SJSA1 (cell line): ENCODE measurements around the gene ZFP92. TPM values are rescaled to one million over a fixed set of nuclear protein-coding genes. Genes with fewer than 3 reads are reported as not detected.

Experiments
- DNase-seq, 2 experiments: peaks; one replicate each; pipeline ENCODE4 v3.0.0-alpha.2; 2015 to 2020; ENCODE audit warnings: low spot score in 2 of 2, low read depth in 1 of 2
- H3K27ac ChIP-seq: fragments of 250-450 bp; sonication (Bioruptor Pico); 2 replicates; pipeline ENCODE4 v1.5.1; 2020; ENCODE audit warnings: mild to moderate bottlenecking, moderate library complexity
- H3K27me3 ChIP-seq: fragments of 250-450 bp; sonication (Bioruptor Pico); replicated peaks from 2 replicates; pipeline ENCODE4 v1.5.1; 2020; ENCODE audit warnings: mild to moderate bottlenecking, moderate library complexity
- H3K36me3 ChIP-seq: fragments of 250-450 bp; sonication (Bioruptor Pico); 2 replicates; pipeline ENCODE4 v1.5.1; 2020; ENCODE audit warnings: mild to moderate bottlenecking
- H3K4me1 ChIP-seq: fragments of 250-450 bp; sonication (Bioruptor Pico); replicated peaks from 2 replicates; pipeline ENCODE4 v1.6.1; 2021; ENCODE audit warnings: mild to moderate bottlenecking
- H3K4me3 ChIP-seq: fragments of 250-450 bp; sonication (Bioruptor Pico); 2 replicates; pipeline ENCODE4 v1.5.1; 2020; ENCODE audit warnings: mild to moderate bottlenecking
- H3K9me3 ChIP-seq: fragments of 250-450 bp; sonication (Bioruptor Pico); replicated peaks from 2 replicates; pipeline ENCODE4 v1.5.1; 2020; ENCODE audit warnings: mild to moderate bottlenecking
- total RNA-seq: library from RNA; depleted of rRNA; stranded (reverse); fragments of >200 nt; shearing (Covaris generic); gene quantifications from 2 replicates; pipeline ENCODE4 v1.2.3, GENCODE V29; 2014

The ZFP92 gene
- total RNA-seq, 1 experiment from 2014 or later = not detected

GRCh38 chrX:153444333-153445011, 33.2 kb downstream of the ZFP92 start:
- no peaks in the 10 kb centered on the region for H3K9me3 ChIP-seq
- no peaks in the 10 kb centered on the region for H3K36me3 ChIP-seq
- no peaks in the 10 kb centered on the region for H3K4me1 ChIP-seq
- H3K27ac ChIP-seq = no peak overlapping the region
- no peaks in the 10 kb centered on the region for H3K27me3 ChIP-seq
- no peak overlapping the region for H3K4me3 ChIP-seq
- DNase-seq = no peak

GRCh38 chrX:153445106-153445855, 34.0 kb downstream of the ZFP92 start:
- Histone ChIP-seq H3K9me3 (no peaks in the 10 kb centered on the region), H3K27me3 (no peaks in the 10 kb centered on the region), H3K4me1 (no peaks in the 10 kb centered on the region), H3K27ac (no peak overlapping the region), H3K36me3 (no peaks in the 10 kb centered on the region), H3K4me3 (no peak overlapping the region)
- no peak for DNase-seq

- Histone ChIP-seq H3K4me1 (no peaks in the 10 kb centered on the region), H3K27ac (no peak within 1 kb of the TSS), H3K27me3 (no peaks in the 10 kb centered on the region), H3K4me3 (no peak within 1 kb of the TSS), H3K36me3 (no peaks in the 10 kb centered on the region), H3K9me3 (no peaks in the 10 kb centered on the region)
- no peak for DNase-seq
These were observed 34.8 kb downstream of the ZFP92 start, which contains the start of gene TREX2 for GRCh38 chrX:153445856-153446635. TREX2 (minus strand) TSS chrX:153446056; CDS start chrX:153445430, 626 bp downstream.

DNA sequence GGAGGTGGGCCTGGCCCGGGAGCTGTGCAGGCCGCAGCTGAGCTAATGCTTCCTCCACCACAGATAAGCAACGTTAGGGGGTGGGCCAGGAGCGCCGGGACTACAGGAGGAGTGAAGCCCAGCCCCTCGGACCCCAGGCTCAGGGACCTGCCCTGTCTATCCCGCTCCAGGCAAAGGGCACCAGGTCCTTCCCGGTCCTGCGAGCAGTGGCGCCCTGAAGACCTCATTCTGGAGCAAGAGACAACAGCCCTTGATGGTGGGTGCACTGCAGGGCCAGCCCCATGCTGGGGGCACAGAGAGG, 35.3 kb downstream of the ZFP92 start:
- no peak overlapping the region for H3K4me3 ChIP-seq
- no peak overlapping the region for H3K27ac ChIP-seq
- no peak for DNase-seq
- H3K4me1 ChIP-seq = no peaks in the 10 kb centered on the region
- H3K27me3 ChIP-seq = no peaks in the 10 kb centered on the region
- no peaks in the 10 kb centered on the region for H3K36me3 ChIP-seq
- H3K9me3 ChIP-seq = no peaks in the 10 kb centered on the region

DNA sequence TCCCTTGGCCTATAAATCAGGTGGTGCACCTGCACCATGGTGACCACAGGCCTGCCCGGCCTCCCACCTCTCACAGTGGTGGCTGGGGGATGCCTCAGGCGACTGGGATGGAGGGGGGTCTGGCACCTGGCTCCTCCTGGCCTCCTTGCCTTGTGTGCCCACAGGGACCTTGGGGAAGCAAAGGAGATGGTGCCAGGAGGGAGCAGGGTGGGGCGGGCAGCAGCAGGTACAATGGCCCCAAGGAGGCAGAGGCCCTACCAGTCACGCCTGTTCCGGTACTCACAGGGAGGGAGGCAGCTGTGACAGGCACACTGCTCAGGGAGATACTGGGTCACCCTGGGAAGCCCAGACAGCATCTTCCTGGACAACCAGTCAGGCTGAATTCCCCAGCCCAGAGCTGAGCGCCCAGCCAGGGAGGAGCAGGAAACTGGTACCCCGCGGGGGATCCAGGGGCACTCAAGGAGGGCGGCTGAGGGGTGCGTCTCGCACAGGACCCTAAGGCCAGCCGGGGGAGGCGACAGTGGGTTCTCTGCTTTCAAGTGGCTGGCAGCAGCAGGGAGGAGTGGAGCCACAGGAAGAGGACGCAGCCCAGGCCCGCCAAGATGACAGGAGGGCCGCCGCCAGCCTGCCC, 35.8 kb downstream of the ZFP92 start:
- DNase-seq = no peak
- H3K4me3 ChIP-seq = no peak overlapping the region
- H3K36me3 ChIP-seq = no peaks in the 10 kb centered on the region
- H3K9me3 ChIP-seq = no peaks in the 10 kb centered on the region
- no peaks in the 10 kb centered on the region for H3K27me3 ChIP-seq
- no peaks in the 10 kb centered on the region for H3K4me1 ChIP-seq
- no peak overlapping the region for H3K27ac ChIP-seq

- Histone ChIP-seq H3K9me3 (no peaks in the 10 kb centered on the region), H3K27ac (no peak overlapping the region), H3K4me3 (no peak overlapping the region), H3K27me3 (no peaks in the 10 kb centered on the region), H3K36me3 (no peaks in the 10 kb centered on the region), H3K4me1 (no peaks in the 10 kb centered on the region)
- no peak for DNase-seq
These were observed 36.3 kb downstream of the ZFP92 start for GRCh38 chrX:153447581-153447960.

DNA sequence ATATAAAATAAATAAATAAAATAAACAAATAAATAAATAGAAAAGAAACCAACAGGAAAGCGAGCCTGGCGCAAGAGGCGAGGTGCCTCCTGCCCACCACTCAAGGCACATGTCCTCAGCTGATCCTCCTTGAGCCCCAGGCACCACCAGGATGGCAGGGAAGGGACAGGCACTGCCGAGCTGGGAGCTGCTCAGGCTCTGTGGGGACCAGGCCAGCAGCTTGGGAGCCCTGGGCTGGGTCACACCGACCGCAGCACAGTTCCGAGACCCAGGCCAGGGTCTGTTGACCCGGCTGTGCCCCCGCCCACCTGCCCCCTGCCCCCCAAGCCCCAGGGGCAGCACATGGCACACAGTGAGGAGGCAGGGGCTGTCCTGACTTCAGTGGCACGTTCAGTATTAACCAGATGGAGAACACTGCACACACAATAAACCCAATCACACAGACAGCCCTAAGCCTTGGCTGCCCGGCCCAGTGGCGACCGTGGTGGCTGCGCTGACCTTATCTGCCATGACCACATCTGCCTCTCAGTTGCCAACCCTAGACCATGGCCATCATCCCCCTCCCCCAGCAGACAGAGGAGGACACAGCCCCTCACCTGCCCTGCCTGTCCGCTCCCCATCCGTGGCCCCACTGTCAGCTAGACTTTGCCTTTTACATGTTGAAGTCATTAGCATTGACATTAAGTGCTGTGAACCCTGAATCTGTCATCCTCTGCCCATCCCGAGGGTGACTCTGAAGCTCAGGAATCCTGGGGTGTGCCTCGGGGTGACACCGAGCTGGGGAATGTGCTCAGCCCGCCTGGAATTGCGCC, 37.5 kb downstream of the ZFP92 start:
- H3K27me3 ChIP-seq = no peaks in the 10 kb centered on the region
- H3K4me1 ChIP-seq = no peaks in the 10 kb centered on the region
- H3K27ac ChIP-seq = no peak overlapping the region
- no peak overlapping the region for H3K4me3 ChIP-seq
- H3K36me3 ChIP-seq = no peaks in the 10 kb centered on the region
- DNase-seq = no peak
- no peaks in the 10 kb centered on the region for H3K9me3 ChIP-seq

GRCh38 chrX:153449368-153450113, 38.3 kb downstream of the ZFP92 start:
- H3K27ac ChIP-seq = no peak overlapping the region
- no peaks in the 10 kb centered on the region for H3K9me3 ChIP-seq
- H3K36me3 ChIP-seq = no peaks in the 10 kb centered on the region
- no peaks in the 10 kb centered on the region for H3K4me1 ChIP-seq
- H3K27me3 ChIP-seq = no peaks in the 10 kb centered on the region
- no peak for DNase-seq
- H3K4me3 ChIP-seq = no peak overlapping the region

- Histone ChIP-seq H3K4me3 (no peak overlapping the region), H3K27me3 (no peaks in the 10 kb centered on the region), H3K36me3 (no peaks in the 10 kb centered on the region), H3K9me3 (no peaks in the 10 kb centered on the region), H3K4me1 (no peaks in the 10 kb centered on the region), H3K27ac (no peak overlapping the region)
- no peak for DNase-seq
These were observed 39.1 kb downstream of the ZFP92 start for GRCh38 chrX:153450114-153450948.

GRCh38 chrX:153450949-153451277, 39.6 kb downstream of the ZFP92 start:
- no peaks in the 10 kb centered on the region for H3K36me3 ChIP-seq

DNA sequence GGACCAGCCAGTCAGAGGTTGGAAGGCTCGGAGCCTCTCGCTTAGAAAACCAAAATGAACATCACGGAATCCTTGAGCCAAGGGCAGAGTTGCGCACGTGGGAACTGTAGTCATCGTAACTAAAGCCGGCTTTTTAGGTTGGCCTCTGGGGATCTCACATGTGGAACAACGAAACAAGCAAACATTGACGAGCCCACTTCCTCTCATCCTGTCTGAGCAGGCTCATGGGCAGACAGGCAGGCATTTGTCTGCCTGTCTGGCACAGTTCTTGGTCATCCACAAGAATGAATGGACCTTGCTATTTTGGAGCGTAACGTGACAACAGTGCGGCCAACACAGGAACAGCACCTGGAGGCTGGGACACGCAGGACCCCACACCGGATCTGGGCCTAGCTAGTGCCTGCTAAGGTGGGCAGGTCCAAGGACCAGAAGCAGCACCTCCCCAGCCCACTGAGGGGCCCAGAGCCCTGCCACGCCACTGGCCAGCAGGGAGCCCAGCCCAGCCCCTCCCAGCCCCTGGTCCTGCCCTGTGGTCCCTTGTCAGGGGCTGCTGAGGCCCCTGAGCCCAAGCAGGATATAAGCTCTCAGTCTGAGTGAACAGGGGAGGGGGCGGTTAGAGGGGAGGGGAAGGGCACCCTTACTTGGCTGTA, 43.8 kb downstream of the ZFP92 start:
- H3K4me3 ChIP-seq = no peak overlapping the region
- no peak for DNase-seq
- H3K36me3 ChIP-seq = no peaks in the 10 kb centered on the region
- H3K4me1 ChIP-seq = no peaks in the 10 kb centered on the region
- H3K9me3 ChIP-seq = no peaks in the 10 kb centered on the region
- H3K27ac ChIP-seq = no peak overlapping the region
- H3K27me3 ChIP-seq = no peaks in the 10 kb centered on the region

More at GRCh38 chrX:153450949-153451277, 39.6 kb downstream of the ZFP92 start:
- Histone ChIP-seq H3K4me3 (no peak overlapping the region), H3K27ac (no peak overlapping the region), H3K27me3 (no peaks in the 10 kb centered on the region), H3K4me1 (no peaks in the 10 kb centered on the region), H3K9me3 (no peaks in the 10 kb centered on the region)
- no peak for DNase-seq

GRCh38 chrX:153455571-153455970, 44.3 kb downstream of the ZFP92 start:
- no peaks in the 10 kb centered on the region for H3K4me1 ChIP-seq
- DNase-seq = no peak
- H3K27ac ChIP-seq = no peak overlapping the region
- H3K36me3 ChIP-seq = no peaks in the 10 kb centered on the region
- H3K4me3 ChIP-seq = no peak overlapping the region
- H3K9me3 ChIP-seq = no peaks in the 10 kb centered on the region
- no peaks in the 10 kb centered on the region for H3K27me3 ChIP-seq
